ENCODE results near the gene ELMOD3. TPM values are rescaled to one million over a fixed set of nuclear protein-coding genes. Genes with fewer than 3 reads are reported as not detected.

ELMOD3 gene
- total RNA-seq, 2 donors from 2014 or later, result 16.9 to 18.5 TPM

DNA sequence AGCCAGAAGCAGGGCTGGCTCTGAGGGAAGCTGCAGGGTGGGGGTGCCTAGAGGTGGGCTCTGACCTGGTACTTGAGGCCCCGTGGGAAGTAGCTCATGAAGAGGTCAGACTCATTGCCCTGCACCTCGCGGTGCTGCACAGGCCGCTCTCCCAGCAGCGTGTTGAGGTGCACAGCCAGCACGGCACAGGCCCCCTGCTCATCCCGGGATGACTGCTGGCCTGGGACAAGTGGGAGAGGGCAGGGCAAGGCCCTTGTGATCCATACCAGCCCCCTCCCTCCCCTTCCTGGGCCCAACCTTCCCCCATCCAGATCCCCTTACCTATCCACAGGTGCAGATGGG lies 46.9 kb downstream of the ELMOD3 start:
- H3K27me3 ChIP-seq, result no peaks in the 10 kb centered on the region
- intact Hi-C loops (cut with DNase I), result loop anchor here (5.0 kb wide), 1 partner anchor 34 kb away; no protein-coding TSS in a partner anchor
- DNase-seq (no peak), ATAC-seq (no peak)
- 85 to 97% methylated on average over 6 to 7 of the region's 7 CpGs for WGBS, 2 donors
- TF ChIP-seq, protein P1, sequence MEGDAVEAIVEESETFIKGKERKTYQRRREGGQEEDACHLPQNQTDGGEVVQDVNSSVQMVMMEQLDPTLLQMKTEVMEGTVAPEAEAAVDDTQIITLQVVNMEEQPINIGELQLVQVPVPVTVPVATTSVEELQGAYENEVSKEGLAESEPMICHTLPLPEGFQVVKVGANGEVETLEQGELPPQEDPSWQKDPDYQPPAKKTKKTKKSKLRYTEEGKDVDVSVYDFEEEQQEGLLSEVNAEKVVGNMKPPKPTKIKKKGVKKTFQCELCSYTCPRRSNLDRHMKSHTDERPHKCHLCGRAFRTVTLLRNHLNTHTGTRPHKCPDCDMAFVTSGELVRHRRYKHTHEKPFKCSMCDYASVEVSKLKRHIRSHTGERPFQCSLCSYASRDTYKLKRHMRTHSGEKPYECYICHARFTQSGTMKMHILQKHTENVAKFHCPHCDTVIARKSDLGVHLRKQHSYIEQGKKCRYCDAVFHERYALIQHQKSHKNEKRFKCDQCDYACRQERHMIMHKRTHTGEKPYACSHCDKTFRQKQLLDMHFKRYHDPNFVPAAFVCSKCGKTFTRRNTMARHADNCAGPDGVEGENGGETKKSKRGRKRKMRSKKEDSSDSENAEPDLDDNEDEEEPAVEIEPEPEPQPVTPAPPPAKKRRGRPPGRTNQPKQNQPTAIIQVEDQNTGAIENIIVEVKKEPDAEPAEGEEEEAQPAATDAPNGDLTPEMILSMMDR (IDR thresholded peaks at IDR 0.05), result no peak
- TF ChIP-seq POLR2A (IDR thresholded peaks at IDR 0.05), result no peak
- no peaks in the 10 kb centered on the region for H3K36me3 ChIP-seq (replicated peaks in 1 of 2; ENCODE audit: insufficient read depth in 1 of 2, low read depth in 2 of 2)
- H3K4me1 ChIP-seq, result peaks cover 11% of the 10 kb centered on the region
- H3K27ac ChIP-seq, result no peak overlapping the region
- H3K4me3 ChIP-seq, result no peak overlapping the region
- no peaks in the 10 kb centered on the region for H3K9me3 ChIP-seq

DNA sequence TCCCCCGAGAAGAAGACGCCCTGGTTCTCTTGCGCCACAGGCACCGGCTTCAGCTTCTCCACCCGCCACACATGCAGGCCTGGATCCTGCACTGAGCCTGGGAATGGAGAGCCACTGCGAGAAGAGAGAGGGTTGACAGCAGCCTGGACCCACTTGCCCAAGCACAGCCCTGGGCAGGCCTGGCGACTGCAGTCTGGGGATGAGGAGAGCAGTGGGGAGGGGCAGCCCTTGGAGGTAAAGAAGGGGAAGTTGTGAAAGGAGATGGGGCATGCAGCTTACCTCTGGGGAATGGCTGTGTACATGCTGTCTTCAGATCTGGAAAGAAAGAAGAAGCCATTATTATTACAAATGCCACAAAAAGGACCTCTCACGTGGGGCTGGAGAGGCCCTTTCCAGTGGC lies 47.3 kb downstream of the ELMOD3 start:
- H3K36me3 ChIP-seq (replicated peaks in 1 of 2; ENCODE audit: insufficient read depth in 1 of 2, low read depth in 2 of 2), result no peaks in the 10 kb centered on the region
- DNase-seq (peak in 1 of 4 donors; percentile 8), ATAC-seq (no peak)
- no peak overlapping the region for H3K27ac ChIP-seq
- H3K4me3 ChIP-seq, result no peak overlapping the region
- H3K9me3 ChIP-seq, result no peaks in the 10 kb centered on the region
- TF ChIP-seq POLR2A (IDR thresholded peaks at IDR 0.05), result no peak
- TF ChIP-seq, protein P1 (IDR thresholded peaks at IDR 0.05), result no peak
- H3K27me3 ChIP-seq, result no peaks in the 10 kb centered on the region
- peaks cover 7% of the 10 kb centered on the region for H3K4me1 ChIP-seq
- intact Hi-C loops (cut with DNase I), result loop anchor here (5.0 kb wide), 1 partner anchor 35 kb away; no protein-coding TSS in a partner anchor
- WGBS, 2 donors, result 90 to 91% methylated on average over 7 to 8 of the region's 8 CpGs

- Histone ChIP-seq H3K36me3 (replicated peaks in 1 of 2; ENCODE audit: insufficient read depth in 1 of 2, low read depth in 2 of 2) (no peaks in the 10 kb centered on the region), H3K9me3 (no peaks in the 10 kb centered on the region), H3K4me1 (no peaks in the 10 kb centered on the region), H3K27me3 (no peaks in the 10 kb centered on the region), H3K27ac (peak overlapping the region in 1 of 4 donors; percentile 33), H3K4me3 (no peak overlapping the region)
- no peak for TF ChIP-seq POLR2A (IDR thresholded peaks at IDR 0.05)
- TF ChIP-seq, protein P1 (IDR thresholded peaks at IDR 0.05), result no peak
- DNase-seq (peak in 1 of 4 donors; percentile 66), ATAC-seq (no peak)
- 66 to 79% methylated on average over 13 to 15 of the region's 15 CpGs for WGBS, 2 donors
- intact Hi-C loops (cut with DNase I), result no loop called here
Measured at GRCh38 chr2:85405201-85406059, 50.9 kb downstream of the ELMOD3 start.

DNA sequence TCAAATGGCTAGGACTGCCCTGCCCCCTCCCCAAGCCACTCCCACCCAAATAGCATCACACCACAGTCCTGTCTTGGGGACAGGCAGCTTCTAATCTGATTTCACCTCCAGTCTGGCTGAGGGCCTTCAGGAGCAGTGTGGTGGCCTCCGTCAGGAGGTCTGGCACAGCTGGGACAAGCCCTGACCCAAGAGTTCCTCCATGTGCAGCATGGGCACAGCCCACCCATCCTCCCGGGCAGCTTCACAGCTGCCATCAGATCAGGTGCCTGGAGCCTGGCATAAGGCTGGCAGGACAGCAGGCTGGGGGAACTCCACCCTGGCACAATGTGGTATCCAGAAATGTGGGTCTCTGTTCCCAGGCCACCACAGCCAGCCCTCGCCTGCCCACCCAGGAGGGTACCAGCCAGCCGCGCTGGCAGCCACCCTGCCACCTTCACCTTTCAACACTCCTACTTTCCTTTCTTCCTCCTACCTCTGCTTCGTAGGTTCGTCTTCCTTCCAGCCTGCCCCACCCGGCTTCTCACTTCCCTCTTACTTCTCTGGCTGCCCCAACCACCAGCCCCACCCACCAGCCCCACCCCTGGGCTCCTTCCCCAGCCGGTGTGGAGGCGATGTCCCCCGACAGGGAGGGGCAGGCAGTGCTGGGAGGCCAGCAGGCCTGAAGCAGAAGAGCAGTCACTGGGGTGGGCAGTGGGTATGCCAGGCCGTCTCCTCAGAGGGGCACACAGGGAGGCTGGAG lies 55.4 kb downstream of the ELMOD3 start, which contains the start of gene CAPG:
TSS of gene CAPG (minus strand) at position 522 of the 739 bp plus-strand sequence. CDS start 8,221 bp downstream, outside the sequence.
- no peak within 1 kb of the TSS for H3K4me3 ChIP-seq
- no peaks in the 10 kb centered on the region for H3K36me3 ChIP-seq (replicated peaks in 1 of 2; ENCODE audit: insufficient read depth in 1 of 2, low read depth in 2 of 2)
- H3K27me3 ChIP-seq, result no peaks in the 10 kb centered on the region
- ATAC-seq (no peak), DNase-seq (peak in 1 of 4 donors; percentile 53)
- 52 to 77% methylated on average over 10 to 11 of the region's 12 CpGs for WGBS, 2 donors
- peak within 1 kb of the TSS in 1 of 4 donors; percentile 56 for H3K27ac ChIP-seq
- intact Hi-C loops (cut with DNase I), result no loop called here
- H3K4me1 ChIP-seq, result peaks cover 18% of the 10 kb centered on the region
- no peaks in the 10 kb centered on the region for H3K9me3 ChIP-seq
- TF ChIP-seq POLR2A (IDR thresholded peaks at IDR 0.05), result peak in 1 of 3 donors; percentile 47
- TF ChIP-seq, protein P1 (IDR thresholded peaks at IDR 0.05), result no peak
